Measurements from ENCODE around the gene DOCK3. TPM values are rescaled to one million over a fixed set of nuclear protein-coding genes. Genes with fewer than 3 reads are reported as not detected.

The DOCK3 gene
- total RNA-seq, 4 donors from 2014 or later: 4.0 to 6.3 (median 5.8) TPM

GRCh38 chr3:50657816-50658215 lies 16.9 kb upstream of the DOCK3 start:
- 89 to 93% methylated on average over 3 of the region's 3 CpGs for WGBS, 2 donors
- Histone ChIP-seq H3K4me3 (no peak overlapping the region), H3K4me1 (no peaks in the 10 kb centered on the region), H3K27ac (no peak overlapping the region), H3K9me3 (no peaks in the 10 kb centered on the region), H3K27me3 (no peaks in the 10 kb centered on the region), H3K36me3 (no peaks in the 10 kb centered on the region)
- TF ChIP-seq CTCF (IDR thresholded peaks at IDR 0.05) (no peak), EP300 (IDR thresholded peaks at IDR 0.05) (no peak), POLR2A (IDR thresholded peaks at IDR 0.05) (no peak)
- no peak for DNase-seq (ENCODE audit: low spot score in 2 of 2)

GRCh38 chr3:50658416-50658815 lies 16.3 kb upstream of the DOCK3 start:
- Histone ChIP-seq H3K4me3 (no peak overlapping the region), H3K9me3 (no peaks in the 10 kb centered on the region), H3K4me1 (no peaks in the 10 kb centered on the region), H3K36me3 (no peaks in the 10 kb centered on the region), H3K27me3 (no peaks in the 10 kb centered on the region), H3K27ac (no peak overlapping the region)
- DNase-seq (ENCODE audit: low spot score in 2 of 2): no peak
- WGBS, 2 donors: 85 to 93% methylated on average over 6 of the region's 6 CpGs
- no peak for TF ChIP-seq CTCF (IDR thresholded peaks at IDR 0.05)
- TF ChIP-seq POLR2A (IDR thresholded peaks at IDR 0.05): no peak
- no peak for TF ChIP-seq EP300 (IDR thresholded peaks at IDR 0.05)

- Histone ChIP-seq H3K27me3 (no peaks in the 10 kb centered on the region), H3K36me3 (no peaks in the 10 kb centered on the region), H3K9me3 (no peaks in the 10 kb centered on the region), H3K27ac (no peak overlapping the region), H3K4me3 (no peak overlapping the region), H3K4me1 (no peaks in the 10 kb centered on the region)
- no peak for DNase-seq (ENCODE audit: low spot score in 2 of 2)
- WGBS, 2 donors: 97 to 100% methylated on average over 3 of the region's 3 CpGs
- TF ChIP-seq CTCF (IDR thresholded peaks at IDR 0.05) (no peak), EP300 (IDR thresholded peaks at IDR 0.05) (no peak), POLR2A (IDR thresholded peaks at IDR 0.05) (no peak)
These were observed 15.9 kb upstream of the DOCK3 start for GRCh38 chr3:50658831-50659230.

- no peak for DNase-seq (ENCODE audit: low spot score in 2 of 2)
- Histone ChIP-seq H3K9me3 (no peaks in the 10 kb centered on the region), H3K36me3 (no peaks in the 10 kb centered on the region), H3K27me3 (no peaks in the 10 kb centered on the region), H3K27ac (no peak overlapping the region), H3K4me3 (no peak overlapping the region), H3K4me1 (no peaks in the 10 kb centered on the region)
- 91 to 92% methylated on average over 9 of the region's 10 CpGs for WGBS, 2 donors
- TF ChIP-seq EP300 (IDR thresholded peaks at IDR 0.05) (no peak), POLR2A (IDR thresholded peaks at IDR 0.05) (no peak), CTCF (IDR thresholded peaks at IDR 0.05) (no peak)
These were observed 14.3 kb upstream of the DOCK3 start for GRCh38 chr3:50660386-50660785.

GRCh38 chr3:50661321-50661837 lies 13.3 kb upstream of the DOCK3 start:
- H3K9me3 ChIP-seq: no peaks in the 10 kb centered on the region
- H3K36me3 ChIP-seq: no peaks in the 10 kb centered on the region
- no peak overlapping the region for H3K4me3 ChIP-seq
- no peaks in the 10 kb centered on the region for H3K4me1 ChIP-seq
- no peak overlapping the region for H3K27ac ChIP-seq
- no peak for TF ChIP-seq EP300 (IDR thresholded peaks at IDR 0.05)
- no peak for TF ChIP-seq POLR2A (IDR thresholded peaks at IDR 0.05)
- TF ChIP-seq CTCF (IDR thresholded peaks at IDR 0.05): no peak
- H3K27me3 ChIP-seq: no peaks in the 10 kb centered on the region
- no peak for DNase-seq (ENCODE audit: low spot score in 2 of 2)
- WGBS, 2 donors: 91 to 93% methylated on average over 6 of the region's 6 CpGs
